HG03565 (cell line): Measurements from ENCODE around the gene PLA2G4A.
"Not testable (repeated sequence)": the region's sequence is repeated elsewhere in the genome, so short reads cannot be mapped to it uniquely, and the experiment has no call there.

ENCODE experiments used
- ATAC-seq: cut with Tn5 transposase; IDR thresholded peaks from one replicate; pipeline ENCODE4 v1.9.1; 2021; ENCODE audit warnings: mild to moderate bottlenecking, moderate library complexity; ENCODE audit not compliant: unreplicated experiment

Gene PLA2G4A

DNA sequence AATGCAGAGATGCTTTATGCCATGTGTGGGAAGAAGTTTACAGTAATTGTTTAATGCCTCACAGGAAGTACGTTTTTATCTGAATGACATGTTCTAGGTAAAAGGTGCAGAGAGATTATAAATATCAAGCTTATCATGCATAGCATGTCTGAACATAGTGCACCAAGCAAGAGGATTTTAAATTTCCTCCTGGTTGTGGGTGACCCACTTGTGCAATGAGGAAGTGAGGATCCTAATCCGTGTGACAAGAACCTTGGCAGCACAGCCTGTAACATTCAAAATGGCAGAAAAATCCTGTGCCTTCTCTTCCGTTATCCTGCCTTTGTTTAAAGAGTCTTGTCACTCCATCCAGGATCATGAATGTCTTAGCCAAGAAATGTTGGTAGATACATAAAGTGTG lies 75.6 kb downstream of the PLA2G4A start:
- ATAC-seq: no peak

DNA sequence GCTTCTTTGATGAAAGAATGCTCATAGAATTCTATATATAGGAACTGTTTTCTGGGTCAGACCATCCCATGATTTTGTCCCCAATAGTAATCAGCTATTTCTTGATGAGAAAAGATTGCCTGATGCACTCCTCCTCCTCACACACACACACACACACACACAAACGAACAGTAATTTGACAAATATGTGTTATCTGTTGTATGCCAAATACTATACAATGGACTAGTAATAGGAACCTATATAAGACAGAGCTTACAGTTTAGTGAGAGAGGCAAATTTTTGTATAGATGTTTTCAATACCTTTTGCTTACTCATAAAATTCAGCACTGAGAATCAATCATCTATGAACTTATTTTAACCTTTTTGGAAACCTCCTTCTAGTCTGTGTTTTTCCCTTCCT lies 76.8 kb downstream of the PLA2G4A start:
- no peak for ATAC-seq

DNA sequence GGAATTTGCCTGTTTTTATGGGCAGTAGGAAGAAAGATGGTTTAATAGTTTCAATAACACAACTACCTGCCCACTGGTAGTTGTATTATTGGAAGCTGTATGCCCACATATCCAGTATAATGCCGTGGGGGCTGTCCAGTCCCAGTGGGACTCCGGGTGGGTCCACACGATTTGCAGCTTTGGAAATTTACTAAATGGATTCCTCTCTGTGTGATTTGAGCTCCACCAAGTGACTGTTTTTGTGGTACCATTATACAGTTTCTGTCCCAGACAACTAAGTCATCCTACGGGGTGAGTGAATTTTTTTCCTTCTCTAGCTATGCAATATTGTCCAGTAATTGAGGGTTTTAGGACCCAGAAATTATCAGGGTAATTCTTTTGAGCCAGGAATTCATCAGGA lies 86.8 kb downstream of the PLA2G4A start:
- ATAC-seq: no peak

DNA sequence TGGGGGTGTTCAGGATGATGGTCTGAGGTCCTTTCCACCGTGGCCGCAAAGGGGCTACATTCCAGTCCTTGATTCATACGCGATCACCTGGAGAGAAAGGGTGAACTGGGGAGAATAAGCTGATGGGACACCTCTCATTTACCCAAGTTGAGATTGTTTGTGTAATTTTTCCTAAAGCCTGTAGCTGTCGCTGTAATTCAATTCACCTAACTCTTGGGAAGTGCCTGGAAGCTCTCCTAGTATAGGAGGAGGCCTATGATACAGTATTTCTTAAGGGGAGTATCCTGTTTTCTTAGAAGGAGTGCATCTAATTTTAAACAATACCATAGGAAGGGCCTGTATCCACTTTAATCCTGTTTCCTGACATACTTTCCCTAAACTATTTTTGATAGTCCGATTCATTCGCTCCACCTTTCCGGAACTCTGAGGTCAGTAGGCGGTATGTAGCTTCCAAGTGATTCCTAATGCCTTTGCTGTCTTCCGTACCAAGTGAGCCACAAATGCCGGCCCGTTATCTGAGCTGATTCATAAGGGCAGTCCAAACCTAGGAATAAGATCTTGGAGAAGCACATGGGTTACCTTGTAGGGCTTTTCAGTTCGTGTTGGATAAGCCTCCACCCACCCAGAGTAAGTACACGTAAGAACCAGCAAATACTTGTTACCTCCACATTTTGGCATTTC lies 88.5 kb downstream of the PLA2G4A start:
- ATAC-seq: not testable (repeated sequence)

DNA sequence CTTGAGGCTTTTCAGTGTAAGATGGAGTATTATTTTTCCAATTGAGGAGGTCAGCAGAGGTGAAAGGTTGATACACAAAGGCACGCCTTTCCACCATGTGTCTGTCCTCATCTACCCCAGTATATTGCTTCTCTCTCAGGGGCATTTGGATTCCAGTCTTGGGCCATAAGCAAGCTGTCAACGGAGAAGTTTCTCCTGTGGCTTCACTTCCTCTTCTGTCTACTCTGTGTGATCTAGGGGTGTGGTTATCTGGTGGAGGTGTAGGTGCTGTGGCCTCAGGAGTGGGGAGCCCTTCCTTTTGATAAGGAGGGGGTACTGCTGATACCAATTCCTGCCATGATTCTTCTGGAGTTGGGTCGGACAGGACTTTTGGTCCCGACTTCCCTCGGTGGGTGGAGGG lies 92.6 kb downstream of the PLA2G4A start:
- peak; percentile 91 for ATAC-seq

DNA sequence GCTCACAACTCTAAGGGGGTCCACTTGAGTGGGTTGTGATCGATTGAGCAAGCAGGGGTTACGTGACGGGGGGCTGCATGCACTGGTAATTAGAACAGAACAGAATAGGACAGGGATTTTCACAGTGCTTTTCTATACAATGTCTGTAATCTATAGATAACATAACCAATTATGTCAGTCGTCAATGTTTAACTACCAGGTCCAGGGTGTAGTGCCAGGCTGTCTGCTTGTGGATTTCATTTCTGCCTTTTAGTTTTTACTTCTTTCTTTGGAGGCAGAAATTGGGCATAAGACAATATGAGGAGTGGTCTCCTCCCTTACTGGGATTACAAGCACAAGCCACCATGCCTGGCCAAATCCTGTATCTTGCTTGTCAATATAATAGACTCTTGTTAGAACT lies 94.1 kb downstream of the PLA2G4A start:
- not testable (repeated sequence) for ATAC-seq

DNA sequence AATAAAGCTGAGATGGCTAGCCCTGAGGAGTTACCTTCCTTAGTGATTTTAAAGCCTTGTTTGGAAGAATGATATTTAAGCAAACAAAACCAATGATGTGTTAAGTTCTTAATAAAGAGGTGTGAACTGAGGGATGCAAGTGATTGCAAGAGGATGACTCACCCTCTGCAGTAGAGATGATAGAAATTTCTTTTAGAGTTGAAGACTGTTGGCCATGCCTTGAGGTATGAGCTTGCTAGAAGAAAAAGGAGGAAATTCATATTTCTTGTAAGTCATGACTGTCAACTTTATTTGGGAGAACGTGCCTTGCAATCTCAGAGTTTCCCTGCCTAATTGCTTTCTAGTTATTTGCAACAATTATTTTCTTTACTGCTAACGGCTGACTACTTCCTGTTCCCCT lies 94.7 kb downstream of the PLA2G4A start:
- ATAC-seq: no peak

DNA sequence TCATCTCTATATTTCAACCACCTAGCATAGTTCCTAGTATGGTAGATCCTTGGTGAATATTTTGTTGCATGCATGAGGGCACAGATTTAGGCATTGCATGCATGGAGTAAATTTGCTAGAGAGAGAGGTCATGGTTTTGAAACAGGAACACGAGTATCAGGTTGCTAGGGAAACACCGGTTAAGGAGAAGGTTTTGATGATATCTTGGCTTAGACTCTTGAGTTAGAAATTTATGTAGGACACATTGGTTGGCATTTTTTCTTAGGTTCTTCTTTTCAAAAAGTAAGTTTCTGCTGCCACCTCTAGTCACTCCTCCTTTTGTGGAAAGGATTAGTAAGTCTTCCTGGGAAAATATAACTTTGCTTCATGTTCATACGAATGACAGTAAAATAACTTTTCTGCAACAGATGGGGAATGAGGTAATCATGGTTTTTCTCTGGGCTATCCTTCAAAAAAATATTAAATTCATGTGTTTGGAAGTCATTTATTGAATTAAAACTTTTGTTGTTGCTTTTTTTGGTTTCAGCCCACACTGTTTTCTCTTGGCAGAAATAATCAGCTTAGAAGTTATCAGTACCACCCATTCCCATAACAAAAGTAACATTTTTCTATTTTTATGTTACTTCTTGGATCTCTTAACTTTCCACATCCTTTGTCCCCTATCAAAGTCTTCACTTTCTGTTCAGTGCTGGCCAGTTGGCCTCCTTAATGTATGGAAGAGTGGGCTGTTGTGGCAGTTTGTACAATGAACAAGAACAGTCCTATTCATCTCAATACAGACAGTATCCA lies 97.3 kb downstream of the PLA2G4A start:
- ATAC-seq: no peak

DNA sequence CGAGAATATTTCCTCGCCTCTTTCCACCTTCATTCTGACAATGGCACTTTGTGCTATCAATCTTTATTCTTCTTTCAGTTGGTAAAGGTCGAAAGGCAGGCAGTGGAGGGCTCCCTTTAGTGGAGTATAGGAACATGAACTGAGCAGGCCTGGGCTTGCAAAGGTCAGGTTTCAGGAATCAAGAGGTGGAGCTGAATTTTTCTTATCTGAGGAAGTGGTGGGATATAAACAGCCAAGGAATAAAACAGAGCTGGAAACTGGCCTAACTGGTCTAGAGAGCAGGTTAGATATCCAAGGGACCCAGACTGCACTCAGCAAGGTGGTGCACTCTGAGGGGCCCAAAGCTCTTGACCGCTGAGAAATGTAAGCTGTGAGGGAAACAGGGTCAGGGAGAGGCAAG lies 99.1 kb downstream of the PLA2G4A start:
- ATAC-seq: no peak

DNA sequence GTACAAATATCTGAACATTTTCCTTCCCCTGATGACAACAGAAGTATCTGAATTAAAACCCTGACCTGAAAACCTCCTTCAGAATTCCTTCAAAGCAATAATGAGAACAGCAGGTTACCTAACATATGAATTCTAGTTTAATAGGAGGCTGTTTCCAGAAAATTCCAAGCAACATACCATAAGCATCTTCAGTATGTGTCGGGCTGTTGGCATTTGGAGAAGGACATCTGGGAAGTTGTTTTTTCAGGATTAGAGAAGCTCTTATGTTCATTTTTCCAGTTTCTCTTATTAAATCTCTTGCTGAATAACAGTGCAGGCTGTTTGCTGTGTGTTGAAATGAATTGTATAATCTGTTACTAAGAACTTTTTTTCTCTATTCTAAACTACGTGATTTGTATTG lies 101.5 kb downstream of the PLA2G4A start:
- no peak for ATAC-seq

DNA sequence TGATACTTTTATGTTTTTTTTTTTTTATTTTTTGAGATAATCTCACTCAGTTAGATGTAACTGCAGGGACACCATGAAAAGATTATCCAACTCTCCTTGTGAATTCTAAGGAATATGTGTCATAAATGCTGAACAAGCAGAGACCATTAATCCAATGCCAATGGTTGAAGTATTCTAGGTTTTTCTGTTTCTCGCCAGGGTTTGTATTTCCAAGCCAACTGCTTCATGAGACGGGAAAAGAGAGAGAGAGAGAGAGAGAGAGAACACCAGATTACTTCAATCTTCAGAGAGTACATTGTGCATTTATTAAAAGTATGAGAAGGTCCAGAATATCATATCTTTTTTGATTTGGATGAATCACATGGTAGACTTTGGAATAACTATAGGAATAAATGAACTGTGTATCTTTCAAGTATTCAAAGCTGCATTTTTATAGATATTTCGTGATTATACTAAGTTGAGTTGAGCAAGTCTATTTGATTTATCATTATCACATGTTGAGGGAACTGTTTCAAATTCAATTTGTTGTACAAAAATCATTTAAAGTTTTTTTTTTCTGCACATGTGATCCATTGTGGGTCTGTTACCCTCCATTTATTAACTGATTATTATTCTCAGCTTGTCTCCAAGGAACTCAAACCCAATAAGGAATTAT lies 108.4 kb downstream of the PLA2G4A start:
- ATAC-seq: no peak

DNA sequence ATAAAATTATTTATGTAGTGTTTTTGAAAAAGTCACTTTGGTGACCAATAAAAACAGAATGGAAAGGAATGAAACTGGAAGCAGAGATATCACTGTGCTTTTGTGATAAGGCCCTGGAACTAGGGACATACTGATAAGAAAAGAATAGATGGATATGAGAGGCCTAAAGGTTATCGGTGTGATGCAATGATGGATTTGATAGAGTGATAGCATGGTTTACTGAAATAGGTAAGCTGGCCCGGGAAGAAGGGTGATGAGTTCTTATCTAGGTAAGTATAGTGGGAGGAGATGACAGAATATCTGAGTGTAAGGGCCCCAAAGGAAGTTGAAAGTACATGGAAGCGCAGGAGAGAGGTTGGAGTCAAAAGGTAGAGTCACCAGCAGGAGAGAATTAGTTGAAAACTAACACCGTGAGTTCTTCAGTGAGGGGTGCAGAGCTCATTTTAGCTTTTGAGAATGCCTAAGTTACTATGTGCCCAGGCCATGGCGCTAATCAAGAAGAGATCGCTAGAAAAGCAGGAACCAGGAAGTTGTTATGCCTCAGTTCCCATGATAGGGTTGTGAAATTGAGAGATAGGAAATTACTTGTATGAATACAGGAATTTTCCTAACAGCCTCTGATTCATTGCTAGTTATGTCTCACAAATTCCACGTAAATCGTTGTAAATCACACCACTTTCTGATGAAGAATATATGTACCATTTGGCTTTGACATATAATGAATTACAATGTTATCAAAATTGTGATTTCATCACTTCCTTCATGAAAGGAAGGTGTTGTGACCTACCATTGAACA lies 115.3 kb downstream of the PLA2G4A start:
- ATAC-seq: no peak

DNA sequence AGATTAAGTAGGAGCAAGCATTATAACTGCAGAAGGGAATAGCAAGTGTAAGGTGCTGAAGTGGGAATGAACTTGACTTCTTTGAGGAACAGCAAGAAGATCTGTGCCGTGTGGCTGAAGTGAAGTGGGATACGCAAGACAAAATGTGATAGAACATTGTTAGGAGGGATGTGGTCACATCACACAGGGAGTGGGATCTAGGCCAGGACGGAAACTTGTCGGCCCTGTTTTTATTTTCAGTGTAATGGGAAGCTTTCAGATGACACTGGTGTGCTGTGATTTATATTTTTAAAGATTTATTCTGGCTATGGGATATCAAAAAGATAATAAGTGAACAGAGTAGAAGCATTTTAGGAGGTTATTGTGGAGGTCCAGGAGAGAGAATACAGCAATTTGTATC lies 116.4 kb downstream of the PLA2G4A start:
- no peak for ATAC-seq

DNA sequence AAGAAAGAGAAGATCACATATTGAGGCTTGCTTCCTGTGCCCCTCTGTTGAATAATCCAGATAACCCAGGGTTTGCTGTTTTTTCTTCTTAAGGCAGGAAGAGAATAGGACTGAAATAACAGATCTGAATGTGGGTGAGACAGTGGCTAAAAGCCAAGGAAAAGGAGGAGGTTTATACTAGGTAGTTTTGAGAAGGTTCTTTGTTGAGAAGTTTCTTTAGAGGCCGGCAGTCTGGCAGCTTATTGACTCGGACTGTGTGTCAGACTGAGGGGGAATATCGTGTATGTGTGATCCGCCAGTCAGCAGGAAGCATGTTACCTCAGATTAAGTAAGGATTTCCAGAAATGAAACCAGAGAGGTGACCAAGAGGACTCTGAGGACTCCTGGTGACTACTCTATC lies 119.8 kb downstream of the PLA2G4A start:
- ATAC-seq: no peak

DNA sequence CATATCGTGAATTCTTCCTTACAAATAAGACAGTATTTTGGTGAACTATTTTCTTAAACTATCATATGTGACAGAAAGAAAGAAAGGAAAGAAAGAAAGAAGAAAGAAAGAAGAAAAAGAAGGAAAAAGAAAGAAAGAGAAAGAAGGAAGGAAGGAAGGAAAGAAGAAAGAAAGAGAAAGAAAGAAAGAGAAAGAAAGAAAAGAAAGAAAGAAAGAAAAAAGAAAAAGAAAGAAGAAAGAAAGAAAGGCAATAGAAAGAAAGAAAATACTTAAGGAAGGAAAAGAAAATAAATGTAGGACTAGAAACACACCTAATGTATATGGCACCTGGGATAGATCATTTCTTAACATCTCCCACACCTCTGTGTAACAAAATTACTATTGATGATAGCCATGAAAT lies 120.4 kb downstream of the PLA2G4A start:
- ATAC-seq: no peak

DNA sequence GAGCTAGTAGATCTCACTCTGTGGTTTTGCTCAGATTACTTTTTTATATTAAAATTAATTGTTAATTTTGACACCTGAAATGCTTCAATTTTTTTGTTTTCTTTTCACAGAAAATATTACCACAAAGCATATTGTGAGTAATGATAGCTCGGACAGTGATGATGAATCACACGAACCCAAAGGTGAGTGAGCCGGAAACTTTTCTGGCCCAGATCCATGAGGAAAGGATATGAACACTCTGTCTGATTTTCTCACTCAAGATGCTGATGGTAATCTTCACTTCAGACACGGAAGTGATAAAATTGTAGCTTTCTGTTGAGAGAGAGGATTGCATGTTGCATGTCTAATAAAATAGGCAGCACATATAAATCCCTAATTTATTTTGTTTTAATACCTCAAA lies 121.8 kb downstream of the PLA2G4A start:
- no peak for ATAC-seq

DNA sequence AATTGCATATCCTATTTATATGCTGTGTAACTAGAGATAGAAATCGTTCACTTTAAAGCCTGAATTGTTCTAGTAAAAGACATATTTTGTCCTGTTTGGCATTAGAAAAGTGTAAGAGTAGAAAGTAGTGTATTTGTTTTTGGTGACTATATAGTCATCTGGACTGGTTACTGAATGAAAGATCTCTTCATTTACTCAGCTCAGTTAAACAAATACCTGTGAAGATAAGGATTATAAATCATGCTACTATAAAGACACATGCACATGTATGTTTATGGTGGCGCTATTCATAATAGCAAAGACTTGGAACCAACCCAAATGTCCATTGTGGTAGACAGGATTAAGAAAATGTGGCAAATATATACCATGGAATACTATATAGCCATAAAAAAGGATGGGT lies 125.1 kb downstream of the PLA2G4A start:
- no peak for ATAC-seq

DNA sequence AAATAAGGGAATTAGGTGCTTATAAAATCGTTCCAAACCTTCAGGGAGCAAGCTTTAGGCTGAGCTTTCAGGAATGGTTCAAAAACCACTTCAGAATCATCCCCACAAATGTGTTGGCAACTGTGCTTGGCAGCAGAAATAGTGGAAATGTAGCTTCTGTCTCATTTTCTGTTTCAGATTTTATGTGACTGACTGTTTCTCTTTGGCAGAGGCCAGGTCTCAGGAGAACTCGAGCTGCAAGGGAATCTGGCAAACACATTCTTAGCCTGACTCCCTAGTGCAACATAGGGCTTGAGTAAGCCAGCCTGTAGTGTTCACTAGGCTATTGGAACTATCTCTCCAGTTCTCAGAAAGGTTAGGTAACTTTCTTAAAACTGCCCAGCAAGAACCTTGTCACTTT lies 128.6 kb downstream of the PLA2G4A start:
- no peak for ATAC-seq

DNA sequence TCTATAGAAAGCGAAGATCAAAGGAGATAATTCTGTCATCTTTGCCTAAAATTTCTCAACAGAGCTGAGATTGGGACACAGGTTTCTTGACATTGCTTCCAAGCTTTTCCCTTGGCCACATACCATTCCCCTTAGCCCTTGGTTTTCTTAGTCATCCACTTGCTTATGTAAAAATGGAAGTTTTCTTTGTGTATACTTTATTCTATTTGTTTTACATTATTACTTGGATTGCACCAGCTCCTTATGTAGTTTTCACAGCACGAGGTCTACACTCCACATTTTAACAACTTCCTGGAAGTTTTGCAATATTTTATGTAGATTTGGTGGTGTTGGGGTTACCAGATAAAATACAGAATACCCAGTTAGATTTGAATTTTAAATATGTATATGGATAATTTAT lies 129.8 kb downstream of the PLA2G4A start:
- no peak for ATAC-seq

DNA sequence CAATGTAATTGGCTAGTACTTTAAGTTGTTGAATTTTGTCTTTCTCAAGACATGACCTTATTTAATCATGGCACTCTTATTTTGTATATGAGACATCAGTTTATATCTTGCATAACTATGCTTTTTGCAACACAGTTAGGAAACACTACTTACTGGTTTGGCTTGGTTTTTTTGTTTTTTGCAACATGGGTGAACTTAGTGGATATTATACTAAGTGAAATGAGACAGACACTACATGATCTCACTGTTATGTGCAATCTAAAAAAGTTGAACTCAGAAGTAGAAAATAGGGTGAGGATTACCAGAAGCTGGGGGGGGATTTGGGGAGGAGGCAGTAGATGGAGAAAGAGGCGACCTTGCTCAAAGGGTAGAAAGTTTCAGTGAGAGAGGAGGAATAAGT lies 132.1 kb downstream of the PLA2G4A start:
- no peak for ATAC-seq

DNA sequence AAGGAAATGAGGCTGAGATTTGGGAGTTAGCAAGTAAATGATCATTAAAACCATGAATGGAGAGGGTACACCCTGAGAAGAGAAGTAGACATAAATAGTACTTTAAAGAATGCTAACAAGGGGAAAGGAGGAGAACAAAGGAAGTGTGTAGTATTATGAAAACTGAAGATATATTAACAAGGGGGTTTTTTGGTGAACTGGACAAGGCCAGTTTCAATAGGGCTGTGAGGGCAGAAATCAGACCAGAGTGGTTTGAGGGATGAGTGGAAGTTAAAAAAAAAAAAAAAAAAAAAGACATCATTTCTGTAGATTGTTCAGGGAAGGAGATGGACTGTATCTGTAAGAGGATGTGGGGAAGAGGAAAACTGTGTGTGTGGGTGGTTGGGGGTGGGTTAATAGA lies 137.1 kb downstream of the PLA2G4A start:
- no peak for ATAC-seq
